Anterior cingulate cortex (tissue), 58 donors: ENCODE data around the gene LRRN2.
A peak's percentile ranks its signal among the peaks of the same experiment; 100 is the strongest.
"Not testable (repeated sequence)": the region's sequence is repeated elsewhere in the genome, so short reads cannot be mapped to it uniquely, and the experiment has no call there.

Experiments
- DNase-seq, 58 donors: peaks; one replicate each; lab custom pipeline; 2025; lab: John Stamatoyannopoulos, UW

Gene LRRN2

GRCh38 chr1:204695692-204696091 lies 10.2 kb upstream of the LRRN2 start:
- no peak for DNase-seq

- DNase-seq = no peak
Measured at GRCh38 chr1:204694145-204694544, 8.6 kb upstream of the LRRN2 start.

- no peak for DNase-seq
Measured at GRCh38 chr1:204692841-204693356, 7.4 kb upstream of the LRRN2 start.

GRCh38 chr1:204692325-204692840 lies 6.8 kb upstream of the LRRN2 start:
- DNase-seq = no peak

- DNase-seq = not testable (repeated sequence)
Measured at GRCh38 chr1:204691328-204691730, 5.8 kb upstream of the LRRN2 start.

GRCh38 chr1:204688776-204689175 lies 3.2 kb upstream of the LRRN2 start:
- DNase-seq = no peak

GRCh38 chr1:204688007-204688406 lies 2.5 kb upstream of the LRRN2 start:
- DNase-seq = no peak

GRCh38 chr1:204684571-204685235 lies 835 bp downstream of the LRRN2 start:
- peak in 6 of 58 donors; percentile 23 to 57 (median 36) for DNase-seq

- peak in 14 of 58 donors; percentile 10 to 60 (median 34) for DNase-seq
Measured at GRCh38 chr1:204684206-204684570, 1.4 kb downstream of the LRRN2 start.

GRCh38 chr1:204683284-204684205 lies 2.0 kb downstream of the LRRN2 start:
- DNase-seq = peak in 2 of 58 donors; percentile 40 to 60

- no peak for DNase-seq
Measured at GRCh38 chr1:204680461-204680860, 5.1 kb downstream of the LRRN2 start.

GRCh38 chr1:204680051-204680450 lies 5.5 kb downstream of the LRRN2 start:
- no peak for DNase-seq

GRCh38 chr1:204678721-204679475 lies 6.6 kb downstream of the LRRN2 start:
- DNase-seq = no peak

GRCh38 chr1:204677864-204678263 lies 7.7 kb downstream of the LRRN2 start:
- DNase-seq = peak in 4 of 58 donors; percentile 3 to 41 (median 28)

- DNase-seq = no peak
Measured at GRCh38 chr1:204676043-204676442, 9.5 kb downstream of the LRRN2 start.

- peak in 4 of 58 donors; percentile 24 to 33 (median 28) for DNase-seq
Measured at GRCh38 chr1:204673909-204674649, 11.5 kb downstream of the LRRN2 start.

GRCh38 chr1:204673209-204673608 lies 12.3 kb downstream of the LRRN2 start:
- no peak for DNase-seq

- DNase-seq = peak in 28 of 58 donors; percentile 10 to 75 (median 40)
Measured at GRCh38 chr1:204672482-204673121, 12.9 kb downstream of the LRRN2 start.

- DNase-seq = no peak
Measured at GRCh38 chr1:204672069-204672468, 13.5 kb downstream of the LRRN2 start.
